Adrenal gland (tissue), 12 donors: ENCODE results near the gene PRR35. TPM values are rescaled to one million over a fixed set of nuclear protein-coding genes. Genes with fewer than 3 reads are reported as not detected.
A peak's percentile ranks its signal among the peaks of the same experiment; 100 is the strongest.

Experiments used
- DNase-seq, 7 donors: peaks; one replicate each; pipeline ENCODE4 v3.0.0-alpha.2; 2019 to 2020
- H3K27ac ChIP-seq, 5 donors: fragments of 200-600 bp; sonication (generic) in 4 of 5; 1 replicate in 3 of 5; 2 replicates in 2 of 5; pipeline versions ENCODE4 v1.5.1 to v1.8.0; 2016 to 2020; ENCODE audit warnings: mild to moderate bottlenecking in 1 of 5
- H3K27me3 ChIP-seq: fragments of 200-600 bp; 2 replicates; pipeline ENCODE4 v1.8.0; 2021
- H3K36me3 ChIP-seq, 2 donors: fragments of 200-600 bp; replicated peaks in 1 of 2; 1 replicate in 1 of 2; 2 replicates in 1 of 2; pipeline versions ENCODE4 v1.5.1 to v1.8.0; 2018 to 2022
- H3K4me1 ChIP-seq, 2 donors: fragments of 200-600 bp; replicated peaks in 1 of 2; 1 replicate in 1 of 2; 2 replicates in 1 of 2; pipeline versions ENCODE4 v1.5.1 to v1.8.0; 2018 to 2021
- H3K4me3 ChIP-seq, 4 donors: fragments of 200-600 bp; sonication (generic) in 3 of 4; one replicate each; pipeline ENCODE4 v1.5.1; 2016 to 2018
- H3K9me3 ChIP-seq, 3 donors: fragments of 200-600 bp; sonication (generic) in 1 of 3; replicated peaks in 1 of 3; 1 replicate in 2 of 3; 2 replicates in 1 of 3; pipeline versions ENCODE4 v1.5.1 to v1.8.0; 2016 to 2021
- POLR2A ChIP-seq, 2 donors: fragments of 450-650 bp; IDR thresholded peaks; one replicate each; pipeline ENCODE4 v1.6.1; 2017; ENCODE audit warnings: antibody characterized with exemption in 2 of 2, mild to moderate bottlenecking in 2 of 2, moderate library complexity in 1 of 2
- WGBS, 4 donors: extraction: QIAGEN DNeasy Blood & Tissue Kit in 2 of 4; methylation state at CpG; one replicate each; pipeline versions ENCODE4 v1.1.5 to v1.1.7; 2013 to 2017; 5-methylcytosine and 5-hydroxymethylcytosine counted together
- intact Hi-C, 2 donors: fragments of 100-400 bp; cut with DNase I; formaldehyde crosslinking; loops; one replicate each; pipeline versions ENCODE4 v1.14.1 to v1.15.0; 2022 to 2023
- polyA plus RNA-seq, 3 donors: library from polyadenylated mRNA; stranded (reverse); fragments of 200-250 nt in 2 of 3; fragments of 350-450 nt in 1 of 3; fragmentation: Illumina TruSeq in 1 of 3; extraction: RNeasy Lipid Tissue Mini Kit (QIAGEN cat#74804) in 1 of 3; gene quantifications; one replicate each; pipeline ENCODE4 v1.2.3, GENCODE V29; 2013 to 2014
- total RNA-seq, 9 donors: library from RNA; depleted of rRNA in 4 of 9; stranded (reverse); fragments of >200 nt in 4 of 9; fragments of 120-200 nt in 1 of 9; fragmentation: NEBNext Ultra II Directional in 1 of 9; extraction: Animal tissue kit (Norgen Biotek cat#: 25700) in 1 of 9; gene quantifications; one replicate each; pipeline versions ENCODE4 v1.1.0 to v1.2.4, GENCODE V29; 2013 to 2023
- TF ChIP-seq, protein P1 (sequence below), 6 experiments: fragments of 450-650 bp in 4 of 6; fragments of 200-600 bp in 2 of 6; sonication (generic) in 1 of 6; IDR thresholded peaks; 1 replicate in 5 of 6; 2 replicates in 1 of 6; pipeline versions ENCODE4 v1.5.1 to v1.8.0; 2016 to 2021; ENCODE audit warnings: antibody characterized with exemption in 6 of 6, mild to moderate bottlenecking in 2 of 6, moderate library complexity in 1 of 6
- donor health status: healthy with polysubstance abuse.
- donor health status: Bipolar disorder and iron deficiency.
- donor health status: DM: yes; HTN: yes; CAD: no.
- donor health status: DM: no; HTN: no; CAD: no.
- donor health status: DM: no; HTN: no; CAD: no.
- donor health status: DM: yes; HTN: yes; CAD: no.

Gene PRR35
- total and polyA plus RNA-seq, 12 donors: not detected

DNA sequence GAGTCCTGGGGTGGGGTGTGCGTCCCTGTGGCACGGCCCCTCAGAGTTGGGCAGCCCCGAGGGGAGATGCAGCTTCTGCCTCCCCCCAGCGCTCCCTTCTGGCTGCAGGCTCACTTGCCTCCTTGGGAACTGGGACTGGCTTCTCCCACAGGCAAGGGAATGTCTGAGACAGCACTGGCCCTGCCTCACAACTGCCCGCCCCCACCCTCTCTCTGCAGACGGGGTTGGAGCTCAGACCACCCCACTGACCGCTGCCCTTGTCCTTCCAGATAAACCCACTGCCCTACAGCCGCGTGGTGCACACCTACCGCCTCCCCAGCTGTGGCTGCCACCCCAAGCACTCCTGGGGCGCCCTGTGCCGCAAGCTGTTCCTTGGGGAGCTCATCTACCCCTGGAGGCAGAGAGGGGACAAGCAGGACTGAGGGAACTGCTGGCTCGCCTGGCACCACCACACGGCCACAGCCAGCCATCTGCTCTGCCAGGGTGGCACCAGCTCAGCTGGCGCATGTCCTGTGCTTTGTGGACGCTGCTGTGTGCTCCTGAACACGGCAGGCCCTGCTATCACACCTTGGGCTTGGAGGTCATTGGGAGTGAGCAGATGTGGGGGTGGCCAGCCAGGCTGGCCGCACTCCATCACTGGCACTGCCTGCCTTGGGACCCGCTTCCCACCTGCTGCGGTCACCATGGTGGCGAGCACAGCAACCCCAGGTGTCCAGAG is 22.6 kb downstream of the PRR35 start:
- no peak overlapping the region for H3K27ac ChIP-seq
- peaks cover under 1 to 9% of the 10 kb centered on the region in 2 donors for H3K4me1 ChIP-seq
- TF ChIP-seq POLR2A (IDR thresholded peaks at IDR 0.05): no peak
- TF ChIP-seq, protein P1, sequence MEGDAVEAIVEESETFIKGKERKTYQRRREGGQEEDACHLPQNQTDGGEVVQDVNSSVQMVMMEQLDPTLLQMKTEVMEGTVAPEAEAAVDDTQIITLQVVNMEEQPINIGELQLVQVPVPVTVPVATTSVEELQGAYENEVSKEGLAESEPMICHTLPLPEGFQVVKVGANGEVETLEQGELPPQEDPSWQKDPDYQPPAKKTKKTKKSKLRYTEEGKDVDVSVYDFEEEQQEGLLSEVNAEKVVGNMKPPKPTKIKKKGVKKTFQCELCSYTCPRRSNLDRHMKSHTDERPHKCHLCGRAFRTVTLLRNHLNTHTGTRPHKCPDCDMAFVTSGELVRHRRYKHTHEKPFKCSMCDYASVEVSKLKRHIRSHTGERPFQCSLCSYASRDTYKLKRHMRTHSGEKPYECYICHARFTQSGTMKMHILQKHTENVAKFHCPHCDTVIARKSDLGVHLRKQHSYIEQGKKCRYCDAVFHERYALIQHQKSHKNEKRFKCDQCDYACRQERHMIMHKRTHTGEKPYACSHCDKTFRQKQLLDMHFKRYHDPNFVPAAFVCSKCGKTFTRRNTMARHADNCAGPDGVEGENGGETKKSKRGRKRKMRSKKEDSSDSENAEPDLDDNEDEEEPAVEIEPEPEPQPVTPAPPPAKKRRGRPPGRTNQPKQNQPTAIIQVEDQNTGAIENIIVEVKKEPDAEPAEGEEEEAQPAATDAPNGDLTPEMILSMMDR (IDR thresholded peaks at IDR 0.05): peak in 1 of 6 experiments; percentile 22
- peak in 1 of 7 donors; percentile 71 for DNase-seq
- H3K4me3 ChIP-seq: no peak overlapping the region
- no peaks in the 10 kb centered on the region for H3K27me3 ChIP-seq
- no peaks in the 10 kb centered on the region for H3K36me3 ChIP-seq
- WGBS, 4 donors: 83 to 100% (median 92%) methylated on average over 3 to 21 of the region's 21 CpGs
- no peaks in the 10 kb centered on the region for H3K9me3 ChIP-seq
- intact Hi-C loops: loop anchor here (5.0 kb wide), 2 partner anchors 40 to 85 kb away; partner anchors contain the start of gene RHOT2 (in 1 of the 2)

DNA sequence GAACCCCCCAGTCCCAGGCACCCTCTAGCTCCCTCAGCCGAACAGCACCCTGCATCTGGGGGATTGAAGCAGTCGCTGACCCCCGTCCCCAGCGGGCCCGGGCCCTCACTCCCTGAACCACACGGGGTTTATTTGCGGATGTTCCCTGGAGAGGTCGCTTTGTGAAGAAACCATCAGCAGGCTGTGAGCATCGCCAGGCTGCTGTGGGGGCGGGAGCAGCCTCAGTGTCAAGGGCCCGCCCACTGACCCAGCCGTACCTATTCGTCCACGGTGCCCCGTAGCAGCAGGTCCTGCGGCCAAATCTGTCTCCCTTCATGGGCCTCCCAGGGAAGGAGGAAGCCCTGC is 23.2 kb downstream of the PRR35 start:
- H3K4me3 ChIP-seq: no peak overlapping the region
- H3K9me3 ChIP-seq: no peaks in the 10 kb centered on the region
- 49 to 100% (median 63%) methylated on average over 1 to 16 of the region's 16 CpGs for WGBS, 4 donors
- intact Hi-C loops: loop anchor here (5.0 kb wide), 2 partner anchors 41 to 84 kb away; partner anchors contain the start of gene RHOT2 (in 1 of the 2)
- no peaks in the 10 kb centered on the region for H3K36me3 ChIP-seq
- peaks cover 7 to 16% of the 10 kb centered on the region in 2 donors for H3K4me1 ChIP-seq
- H3K27me3 ChIP-seq: no peaks in the 10 kb centered on the region
- no peak overlapping the region for H3K27ac ChIP-seq
- no peak for TF ChIP-seq POLR2A (IDR thresholded peaks at IDR 0.05)
- TF ChIP-seq, protein P1 (IDR thresholded peaks at IDR 0.05): no peak
- peak in 1 of 7 donors; percentile 17 for DNase-seq

DNA sequence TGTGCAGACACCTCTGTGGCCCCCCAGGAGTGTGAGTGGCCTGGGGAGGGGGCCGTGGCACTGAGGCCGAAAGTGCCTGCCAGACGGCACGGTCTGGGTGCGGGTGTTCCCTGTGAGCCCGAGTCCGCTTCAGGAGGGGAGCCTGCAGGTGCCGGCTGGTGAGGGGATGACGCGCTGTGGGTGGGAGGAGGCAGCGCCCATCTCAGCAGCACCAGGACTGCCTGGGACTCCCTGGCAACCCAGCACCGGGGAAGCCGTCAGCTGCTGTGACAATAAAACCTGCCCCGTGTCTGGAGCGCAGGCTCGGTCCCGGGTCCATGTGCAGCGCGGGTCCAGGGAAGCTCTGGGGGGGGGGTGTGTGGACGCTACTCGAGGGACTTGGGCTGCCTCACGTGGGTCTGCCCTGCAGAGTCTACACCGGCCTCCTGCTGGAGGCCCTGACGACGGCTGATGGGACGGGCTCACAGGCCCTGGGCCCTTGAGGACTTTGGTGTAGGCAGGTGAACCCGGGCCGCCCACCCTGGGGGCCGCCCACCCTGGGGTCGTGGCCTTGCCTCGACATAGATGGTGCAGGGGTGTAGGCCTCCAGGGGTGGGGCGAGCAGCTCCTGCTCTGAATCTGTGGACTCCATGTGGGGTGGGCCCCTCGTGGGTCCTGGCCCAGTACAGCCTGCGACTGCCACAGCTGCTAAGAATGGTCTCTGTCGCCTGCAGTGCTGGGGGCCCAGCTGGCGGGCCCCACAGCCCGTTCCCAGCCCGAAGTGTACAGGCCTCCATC is 23.8 kb downstream of the PRR35 start:
- Histone ChIP-seq H3K9me3 (no peaks in the 10 kb centered on the region), H3K4me3 (no peak overlapping the region), H3K36me3 (no peaks in the 10 kb centered on the region), H3K27me3 (no peaks in the 10 kb centered on the region), H3K4me1 (peaks cover 7 to 17% of the 10 kb centered on the region in 2 donors), H3K27ac (no peak overlapping the region)
- 50 to 56% (median 52%) methylated on average over 8 to 38 of the region's 38 CpGs for WGBS, 4 donors
- intact Hi-C loops: loop anchor here (5.0 kb wide), 2 partner anchors 42 to 83 kb away; partner anchors contain the start of gene RHOT2 (in 1 of the 2)
- peak in 2 of 7 donors; percentile 26 to 79 for DNase-seq
- no peak for TF ChIP-seq POLR2A (IDR thresholded peaks at IDR 0.05)
- TF ChIP-seq, protein P1 (IDR thresholded peaks at IDR 0.05): no peak

DNA sequence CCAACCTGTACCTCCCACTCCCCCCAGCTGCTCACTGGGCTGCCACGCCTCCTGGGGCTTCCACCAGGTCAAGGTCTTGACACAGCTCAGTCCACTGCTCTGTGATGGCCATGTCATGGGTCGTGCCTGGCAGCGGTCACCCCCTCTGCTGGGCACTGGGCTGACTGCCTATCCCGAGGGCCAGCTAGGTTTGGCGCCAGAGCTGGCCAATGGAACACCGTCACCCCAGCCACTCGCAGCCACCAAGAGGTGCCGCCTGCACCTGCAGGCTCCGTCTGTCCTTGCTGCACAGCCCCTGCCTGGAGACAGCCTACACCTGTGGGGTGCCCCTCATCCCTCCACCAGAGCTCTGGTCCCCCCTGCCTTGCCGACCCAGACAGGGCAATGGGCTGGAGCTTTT is 25.2 kb downstream of the PRR35 start:
- H3K4me1 ChIP-seq: peaks cover 7 to 17% of the 10 kb centered on the region in 2 donors
- intact Hi-C loops: no loop called here

More for the DNA sequence above, 25.2 kb downstream of the PRR35 start:
- peak in 6 of 7 donors; percentile 34 to 77 (median 66) for DNase-seq
- Histone ChIP-seq H3K4me3 (no peak overlapping the region), H3K27me3 (no peaks in the 10 kb centered on the region), H3K36me3 (no peaks in the 10 kb centered on the region), H3K27ac (no peak overlapping the region), H3K9me3 (no peaks in the 10 kb centered on the region)
- WGBS, 4 donors: 7 to 18% (median 13%) methylated on average over 2 to 10 of the region's 10 CpGs
- TF ChIP-seq, protein P1 (IDR thresholded peaks at IDR 0.05): peak in 2 of 6 experiments; percentile 21 to 36
- peak in 1 of 2 donors; percentile 23 for TF ChIP-seq POLR2A (IDR thresholded peaks at IDR 0.05)
